Osteocyte (in vitro differentiated cells): Measurements from ENCODE around the gene CCDC141. TPM values are rescaled to one million over a fixed set of nuclear protein-coding genes. Genes with fewer than 3 reads are reported as not detected.

Experiments used
- DNase-seq: peaks from one replicate; pipeline ENCODE4 v3.0.0; 2021; ENCODE audit warnings: mixed read lengths; ENCODE audit not compliant: unreplicated experiment; ENCODE audit errors: extremely low spot score
- H3K27ac Mint-ChIP-seq: one replicate; pipeline ENCODE4 v1.8.0; 2021; ENCODE audit warnings: mild to moderate bottlenecking, mixed read lengths; ENCODE audit not compliant: unreplicated experiment
- H3K27me3 Mint-ChIP-seq: one replicate; pipeline ENCODE4 v1.8.0; 2021; ENCODE audit warnings: mixed read lengths; ENCODE audit not compliant: unreplicated experiment
- H3K36me3 Mint-ChIP-seq: one replicate; pipeline ENCODE4 v1.8.0; 2021; ENCODE audit warnings: mixed read lengths; ENCODE audit not compliant: unreplicated experiment
- H3K4me1 Mint-ChIP-seq: one replicate; pipeline ENCODE4 v1.8.0; 2021; ENCODE audit warnings: mixed read lengths; ENCODE audit not compliant: unreplicated experiment
- H3K4me3 Mint-ChIP-seq: one replicate; pipeline ENCODE4 v1.8.0; 2021; ENCODE audit warnings: mild to moderate bottlenecking, moderate library complexity, mixed read lengths; ENCODE audit not compliant: unreplicated experiment
- H3K9me3 Mint-ChIP-seq: one replicate; pipeline ENCODE4 v1.8.0; 2021; ENCODE audit warnings: mixed read lengths; ENCODE audit not compliant: unreplicated experiment
- CTCF ChIP-seq: fragments of 200-600 bp; sonication (generic); IDR thresholded peaks from 2 replicates; pipeline ENCODE4 v1.5.0; 2021; ENCODE audit warnings: antibody characterized with exemption, mild to moderate bottlenecking, moderate library complexity
- total RNA-seq: library from RNA; stranded (reverse); gene quantifications from 2 replicates; pipeline ENCODE4 v1.2.1, GENCODE V29; 2021

The CCDC141 gene
- total RNA-seq, 1 donor from 2014 or later, result not detected

DNA sequence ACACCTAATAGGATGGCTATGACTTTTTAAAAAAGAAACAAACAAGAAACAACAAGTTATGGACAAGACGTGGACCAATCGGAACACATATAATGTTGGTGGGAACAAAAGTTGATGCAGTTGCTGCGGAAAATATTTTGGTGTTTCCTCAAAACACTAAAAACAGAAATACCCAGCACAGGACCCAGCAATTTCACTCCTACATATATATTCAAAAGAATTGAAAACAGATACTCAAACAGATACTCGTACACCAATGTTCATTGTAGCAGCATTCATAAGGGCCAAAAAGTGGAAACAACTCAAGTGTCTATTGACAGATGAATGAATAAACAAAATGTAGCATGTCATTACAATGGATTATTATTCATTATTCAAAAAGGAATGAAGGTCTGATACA lies 12.1 kb downstream of the CCDC141 start:
- no peak for DNase-seq
- H3K9me3 Mint-ChIP-seq, result peaks cover 3% of the 10 kb centered on the region
- TF ChIP-seq CTCF, result no peak
- no peak overlapping the region for H3K4me3 Mint-ChIP-seq
- peaks cover 41% of the 10 kb centered on the region for H3K27me3 Mint-ChIP-seq
- H3K27ac Mint-ChIP-seq, result no peak overlapping the region
- no peaks in the 10 kb centered on the region for H3K4me1 Mint-ChIP-seq
- no peaks in the 10 kb centered on the region for H3K36me3 Mint-ChIP-seq

DNA sequence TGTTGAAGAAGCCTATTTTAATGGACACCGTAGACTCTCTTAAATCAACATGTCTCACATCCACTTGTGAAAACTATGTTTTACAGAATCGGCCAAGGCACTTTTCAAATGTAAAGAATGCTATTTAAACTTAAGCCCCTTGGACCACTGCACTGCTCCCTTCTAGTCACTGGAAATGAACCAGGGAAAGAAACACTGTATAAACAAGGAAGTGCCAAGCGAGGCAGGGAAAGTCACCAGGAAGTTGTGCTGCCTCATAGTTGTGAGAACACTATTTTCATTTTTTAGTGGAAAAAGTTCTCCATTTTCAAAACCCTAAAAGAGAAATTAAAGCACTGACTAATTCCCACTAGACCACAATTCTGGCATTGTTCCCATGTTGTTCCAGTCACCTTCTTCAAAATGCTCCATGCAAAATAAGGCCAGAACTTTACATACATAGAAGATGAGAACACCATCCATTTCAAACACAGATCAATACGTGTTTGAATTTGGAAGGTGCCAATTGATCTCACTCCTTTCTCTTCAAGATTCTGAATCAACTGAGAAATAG lies 13.5 kb downstream of the CCDC141 start:
- H3K36me3 Mint-ChIP-seq, result no peaks in the 10 kb centered on the region
- no peak for TF ChIP-seq CTCF
- no peak for DNase-seq
- no peaks in the 10 kb centered on the region for H3K9me3 Mint-ChIP-seq
- peaks cover 31% of the 10 kb centered on the region for H3K27me3 Mint-ChIP-seq
- no peak overlapping the region for H3K27ac Mint-ChIP-seq
- H3K4me3 Mint-ChIP-seq, result no peak overlapping the region
- H3K4me1 Mint-ChIP-seq, result peaks cover 13% of the 10 kb centered on the region

- H3K9me3 Mint-ChIP-seq, result peaks cover 16% of the 10 kb centered on the region
- peak overlapping the region; percentile 65 for H3K27ac Mint-ChIP-seq
- H3K36me3 Mint-ChIP-seq, result peaks cover 2% of the 10 kb centered on the region
- peak overlapping the region; percentile 59 for H3K4me3 Mint-ChIP-seq
- DNase-seq, result no peak
- H3K27me3 Mint-ChIP-seq, result peaks cover 11% of the 10 kb centered on the region
- H3K4me1 Mint-ChIP-seq, result peaks cover 17% of the 10 kb centered on the region
- TF ChIP-seq CTCF, result no peak
Measured at GRCh38 chr2:179031731-179032408, 18.1 kb downstream of the CCDC141 start.

DNA sequence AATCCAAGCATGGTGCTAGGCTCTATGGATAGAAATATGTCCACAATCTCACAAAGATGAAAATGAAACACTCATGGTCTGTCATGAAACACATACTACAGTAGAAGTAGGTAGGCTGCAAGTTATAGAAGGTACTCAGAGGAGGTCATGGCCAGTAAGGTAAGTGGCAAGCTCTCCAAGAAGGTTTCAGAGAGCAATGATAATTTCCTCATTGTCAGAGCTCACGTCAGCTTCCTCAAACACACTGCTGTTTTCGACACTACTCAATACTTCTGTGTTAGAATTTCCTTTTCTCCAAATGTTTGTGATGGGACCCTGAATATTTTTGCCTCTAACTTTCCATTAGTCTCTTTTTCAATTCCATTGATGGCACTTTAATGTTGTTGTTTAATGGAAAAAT lies 25.5 kb downstream of the CCDC141 start:
- TF ChIP-seq CTCF, result no peak
- Mint-ChIP-seq H3K36me3 (peaks cover 5% of the 10 kb centered on the region), H3K27ac (no peak overlapping the region), H3K27me3 (peaks cover 25% of the 10 kb centered on the region), H3K4me1 (no peaks in the 10 kb centered on the region), H3K4me3 (no peak overlapping the region), H3K9me3 (peaks cover 20% of the 10 kb centered on the region)
- no peak for DNase-seq

DNA sequence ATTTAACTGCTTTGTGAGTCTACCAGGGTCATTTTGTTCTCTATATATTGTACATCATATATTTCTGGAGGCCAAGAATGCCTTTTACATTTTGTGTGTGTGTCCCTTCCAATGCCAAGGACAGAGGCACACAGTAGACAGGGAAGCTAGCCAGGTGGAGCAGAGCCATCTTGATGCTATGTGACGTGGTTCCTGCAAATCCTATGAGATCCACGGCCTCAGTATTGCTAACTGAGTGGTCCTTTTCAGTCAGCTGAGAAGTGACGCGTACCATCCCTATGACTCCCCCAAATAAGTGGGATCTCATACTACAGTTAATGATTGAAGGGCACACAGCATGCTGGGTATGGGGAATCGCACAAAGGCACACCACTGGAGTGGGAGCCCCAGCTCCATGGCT lies 27.3 kb downstream of the CCDC141 start:
- Mint-ChIP-seq H3K27ac (no peak overlapping the region), H3K4me1 (no peaks in the 10 kb centered on the region), H3K4me3 (no peak overlapping the region), H3K9me3 (peaks cover 10% of the 10 kb centered on the region), H3K27me3 (peaks cover 34% of the 10 kb centered on the region), H3K36me3 (peaks cover 4% of the 10 kb centered on the region)
- DNase-seq, result no peak
- TF ChIP-seq CTCF, result no peak
